Stomach (tissue), 9 donors: Measurements from ENCODE around the gene FRMD4B. TPM values are rescaled to one million over a fixed set of nuclear protein-coding genes. Genes with fewer than 3 reads are reported as not detected.

Experiments
- DNase-seq, 2 donors: peaks; one replicate each; pipeline versions ENCODE4 v3.0.0 to v3.0.0-alpha.2; 2013 to 2019
- H3K27ac ChIP-seq, 5 donors: fragments of 200-600 bp in 4 of 5; sonication (generic) in 4 of 5; one replicate each; pipeline ENCODE4 v1.5.1; 2013 to 2019; ENCODE audit warnings: mild to moderate bottlenecking in 1 of 5, moderate library complexity in 1 of 5
- H3K27me3 ChIP-seq, 3 donors: fragments of 200-600 bp; sonication (generic); one replicate each; pipeline ENCODE4 v1.5.1; 2017 to 2019; ENCODE audit warnings: mixed run types in 1 of 3
- H3K36me3 ChIP-seq, 4 donors: fragments of 200-600 bp; sonication (generic); 1 replicate in 3 of 4; 2 replicates in 1 of 4; pipeline ENCODE4 v1.5.1; 2016 to 2019
- H3K4me1 ChIP-seq, 4 donors: fragments of 200-600 bp; sonication (generic); one replicate each; pipeline ENCODE4 v1.5.1; 2016 to 2019
- H3K4me3 ChIP-seq, 4 donors: fragments of 200-600 bp; sonication (generic) in 3 of 4; one replicate each; pipeline ENCODE4 v1.5.1; 2016 to 2019; ENCODE audit warnings: mild to moderate bottlenecking in 1 of 4
- H3K9me3 ChIP-seq, 4 donors: fragments of 200-600 bp; sonication (generic); one replicate each; pipeline ENCODE4 v1.5.1; 2016 to 2019
- CTCF ChIP-seq, 7 experiments: fragments of 450-650 bp in 4 of 7; fragments of 200-600 bp in 3 of 7; sonication (generic) in 3 of 7; IDR thresholded peaks; one replicate each; pipeline ENCODE4 v1.5.1; 2016 to 2019; ENCODE audit warnings: antibody characterized with exemption in 7 of 7, control low read depth in 2 of 7, mild to moderate bottlenecking in 1 of 7
- EP300 ChIP-seq: sonication (generic); formaldehyde crosslinking; IDR thresholded peaks from one replicate; pipeline ENCODE4 v1.6.1; 2017; ENCODE audit warnings: antibody characterized with exemption
- POLR2A ChIP-seq, 4 donors: fragments of 450-650 bp; IDR thresholded peaks; one replicate each; pipeline ENCODE4 v1.6.1; 2016; ENCODE audit warnings: antibody characterized with exemption in 4 of 4, control low read depth in 2 of 4, mild to moderate bottlenecking in 1 of 4, moderate library complexity in 1 of 4
- POLR2AphosphoS5 ChIP-seq, 3 donors: sonication (generic); formaldehyde crosslinking; IDR thresholded peaks; one replicate each; pipeline ENCODE4 v1.6.1; 2016; ENCODE audit warnings: antibody characterized with exemption in 3 of 3
- WGBS, 5 donors: extraction: QIAGEN DNeasy Blood & Tissue Kit in 3 of 5; methylation state at CpG; one replicate each; pipeline versions ENCODE4 v1.1.5 to v1.1.7; 2013 to 2018; 5-methylcytosine and 5-hydroxymethylcytosine counted together
- intact Hi-C: fragments of 100-400 bp; cut with DNase I; formaldehyde crosslinking; loops from one replicate; pipeline ENCODE4 v1.15.1; 2023; ENCODE audit warnings: low total_unique reads
- polyA plus RNA-seq, 3 donors: library from polyadenylated mRNA; stranded (reverse); fragments of 200-250 nt; gene quantifications; one replicate each; pipeline ENCODE4 v1.2.3, GENCODE V29; 2013
- total RNA-seq, 5 donors: library from RNA; depleted of rRNA; stranded (reverse); fragments of >200 nt; gene quantifications; one replicate each; pipeline versions ENCODE4 v1.1.0 to v1.2.3, GENCODE V29; 2014 to 2016
- donor health status: healthy with polysubstance abuse.
- donor health status: Bipolar disorder and iron deficiency.
- donor health status: healthy.

Gene FRMD4B
- total and polyA plus RNA-seq, 8 donors = 5.2 to 35.6 (median 21.0) TPM

- no peaks in the 10 kb centered on the region for H3K36me3 ChIP-seq
- H3K4me3 ChIP-seq = no peak overlapping the region
- H3K27ac ChIP-seq = no peak overlapping the region
- WGBS, 5 donors = 90 to 96% (median 95%) methylated on average over 4 of the region's 4 CpGs
- H3K9me3 ChIP-seq = no peaks in the 10 kb centered on the region
- TF ChIP-seq EP300 (no peak), POLR2AphosphoS5 (IDR thresholded peaks at IDR 0.05) (no peak), POLR2A (IDR thresholded peaks at IDR 0.05) (no peak), CTCF (IDR thresholded peaks at IDR 0.05) (no peak)
- H3K27me3 ChIP-seq = no peaks in the 10 kb centered on the region
- no peaks in the 10 kb centered on the region for H3K4me1 ChIP-seq
- DNase-seq = no peak
- intact Hi-C loops = no loop called here
These were observed 133.3 kb downstream of the FRMD4B start for GRCh38 chr3:69252631-69253030.

- no peaks in the 10 kb centered on the region for H3K4me1 ChIP-seq
- intact Hi-C loops = no loop called here
- H3K27ac ChIP-seq = no peak overlapping the region
- no peak overlapping the region for H3K4me3 ChIP-seq
- 92 to 94% (median 94%) methylated on average over 4 of the region's 4 CpGs for WGBS, 5 donors
- no peaks in the 10 kb centered on the region for H3K9me3 ChIP-seq
- H3K27me3 ChIP-seq = no peaks in the 10 kb centered on the region
- H3K36me3 ChIP-seq = no peaks in the 10 kb centered on the region
- no peak for TF ChIP-seq POLR2A (IDR thresholded peaks at IDR 0.05)
- TF ChIP-seq EP300 = no peak
- no peak for TF ChIP-seq POLR2AphosphoS5 (IDR thresholded peaks at IDR 0.05)
- no peak for TF ChIP-seq CTCF (IDR thresholded peaks at IDR 0.05)
- no peak for DNase-seq
These were observed 133.7 kb downstream of the FRMD4B start for GRCh38 chr3:69252141-69252540.

- Histone ChIP-seq H3K27ac (no peak overlapping the region), H3K9me3 (no peaks in the 10 kb centered on the region), H3K4me3 (no peak overlapping the region), H3K4me1 (no peaks in the 10 kb centered on the region), H3K27me3 (no peaks in the 10 kb centered on the region), H3K36me3 (no peaks in the 10 kb centered on the region)
- intact Hi-C loops = no loop called here
- WGBS, 5 donors = 63 to 76% (median 64%) methylated on average over 6 of the region's 6 CpGs
- DNase-seq = no peak
- TF ChIP-seq POLR2AphosphoS5 (IDR thresholded peaks at IDR 0.05) = no peak
These were observed 134.6 kb downstream of the FRMD4B start for GRCh38 chr3:69251078-69251805.

GRCh38 chr3:69250014-69250413 is 135.9 kb downstream of the FRMD4B start:
- peak overlapping the region; percentile 26 to 36 (median 34) for H3K4me3 ChIP-seq
- TF ChIP-seq CTCF (IDR thresholded peaks at IDR 0.05) (no peak), POLR2AphosphoS5 (IDR thresholded peaks at IDR 0.05) (peak in 2 of 3 donors; percentile 60 to 61)
- no peaks in the 10 kb centered on the region for H3K36me3 ChIP-seq
- no peaks in the 10 kb centered on the region for H3K27me3 ChIP-seq
- H3K27ac ChIP-seq = peak overlapping the region in 3 of 5 donors; percentile 34 to 62 (median 39)
- WGBS, 5 donors = 17 to 48% (median 34%) methylated on average over 8 of the region's 8 CpGs
- peak; percentile 66 to 91 for DNase-seq
- H3K9me3 ChIP-seq = no peaks in the 10 kb centered on the region
- intact Hi-C loops = no loop called here
- no peaks in the 10 kb centered on the region for H3K4me1 ChIP-seq

- H3K36me3 ChIP-seq = no peaks in the 10 kb centered on the region
- H3K4me1 ChIP-seq = no peaks in the 10 kb centered on the region
- H3K9me3 ChIP-seq = no peaks in the 10 kb centered on the region
- H3K4me3 ChIP-seq = peak overlapping the region in 2 of 4 donors; percentile 32 to 35
- intact Hi-C loops = no loop called here
- 63 to 82% (median 71%) methylated on average over 2 of the region's 2 CpGs for WGBS, 5 donors
- no peak for DNase-seq
- H3K27ac ChIP-seq = no peak overlapping the region
- H3K27me3 ChIP-seq = no peaks in the 10 kb centered on the region
- no peak for TF ChIP-seq POLR2A (IDR thresholded peaks at IDR 0.05)
- TF ChIP-seq EP300 = no peak
- TF ChIP-seq CTCF (IDR thresholded peaks at IDR 0.05) = no peak
- TF ChIP-seq POLR2AphosphoS5 (IDR thresholded peaks at IDR 0.05) = no peak
These were observed 136.9 kb downstream of the FRMD4B start for GRCh38 chr3:69249001-69249400.
